Smooth muscle cell (in vitro differentiated cells): ENCODE results near the gene UQCRC1. TPM values are rescaled to one million over a fixed set of nuclear protein-coding genes. Genes with fewer than 3 reads are reported as not detected.

ENCODE experiments used
- DNase-seq: peaks from one replicate; lab custom pipeline; 2025; ENCODE audit not compliant: unreplicated experiment; lab: John Stamatoyannopoulos, UW
- H2AFZ ChIP-seq: fragments of 200-600 bp; sonication (generic); 2 replicates; pipeline ENCODE4 v1.6.0; 2016; ENCODE audit warnings: antibody characterized with exemption, low read depth, mild to moderate bottlenecking
- H3F3A ChIP-seq: fragments of 200-600 bp; sonication (generic); 2 replicates; pipeline ENCODE4 v1.6.0; 2017; ENCODE audit warnings: antibody characterized with exemption, low read depth
- H3K27ac ChIP-seq: fragments of 200-600 bp; sonication (generic); 2 replicates; pipeline ENCODE4 v1.5.1; 2016; ENCODE audit warnings: low read depth, mild to moderate bottlenecking
- H3K27me3 ChIP-seq: fragments of 200-600 bp; sonication (generic); 2 replicates; pipeline ENCODE4 v1.6.1; 2016; ENCODE audit warnings: low read depth, mild to moderate bottlenecking
- H3K36me3 ChIP-seq: fragments of 200-600 bp; sonication (generic); 2 replicates; pipeline ENCODE4 v1.5.1; 2016; ENCODE audit warnings: low read depth
- H3K4me1 ChIP-seq: fragments of 200-600 bp; sonication (generic); 2 replicates; pipeline ENCODE4 v1.5.1; 2016; ENCODE audit warnings: low read depth
- H3K4me2 ChIP-seq: fragments of 200-600 bp; sonication (generic); 2 replicates; pipeline ENCODE4 v1.6.0; 2016; ENCODE audit warnings: mild to moderate bottlenecking
- H3K4me3 ChIP-seq: fragments of 200-600 bp; sonication (generic); 2 replicates; pipeline ENCODE4 v1.5.1; 2016; ENCODE audit warnings: mild to moderate bottlenecking
- H3K79me2 ChIP-seq: fragments of 200-600 bp; sonication (generic); 2 replicates; pipeline ENCODE4 v1.6.0; 2016; ENCODE audit warnings: low read depth, mild to moderate bottlenecking
- H3K9ac ChIP-seq: fragments of 200-600 bp; sonication (generic); 2 replicates; pipeline ENCODE4 v1.6.0; 2016; ENCODE audit warnings: low read depth
- H3K9me3 ChIP-seq: fragments of 200-600 bp; sonication (generic); replicated peaks from 2 replicates; pipeline ENCODE4 v1.5.1; 2016; ENCODE audit warnings: low read depth
- H4K20me1 ChIP-seq: fragments of 200-600 bp; sonication (generic); 2 replicates; pipeline ENCODE4 v1.6.0; 2016; ENCODE audit warnings: low read depth
- CTCF ChIP-seq: fragments of 200-600 bp; sonication (generic); IDR thresholded peaks from 2 replicates; pipeline ENCODE4 v1.5.1; 2017; ENCODE audit warnings: borderline replicate concordance, mild to moderate bottlenecking, antibody characterized with exemption; ENCODE audit not compliant: insufficient read depth, poor library complexity, severe bottlenecking
- WGBS: methylation state at CpG from one replicate; pipeline ENCODE4 v1.1.7; 2016; ENCODE audit warnings: low lambda C conversion rate; 5-methylcytosine and 5-hydroxymethylcytosine counted together
- polyA plus RNA-seq: library from polyadenylated mRNA; unstranded; fragments of >200 nt; fragmentation: Nextera tagmentation; extraction: Ambion mirVana; gene quantifications from 2 replicates; pipeline ENCODE4 v1.2.1, GENCODE V29; 2016
- total RNA-seq: library from RNA; depleted of rRNA; stranded (reverse); fragments of >200 nt; gene quantifications from 2 replicates; pipeline ENCODE4 v1.2.3, GENCODE V29; 2014

UQCRC1 gene
- total and polyA plus RNA-seq, 2 experiments from 2014 or later = 206 to 425 TPM

DNA sequence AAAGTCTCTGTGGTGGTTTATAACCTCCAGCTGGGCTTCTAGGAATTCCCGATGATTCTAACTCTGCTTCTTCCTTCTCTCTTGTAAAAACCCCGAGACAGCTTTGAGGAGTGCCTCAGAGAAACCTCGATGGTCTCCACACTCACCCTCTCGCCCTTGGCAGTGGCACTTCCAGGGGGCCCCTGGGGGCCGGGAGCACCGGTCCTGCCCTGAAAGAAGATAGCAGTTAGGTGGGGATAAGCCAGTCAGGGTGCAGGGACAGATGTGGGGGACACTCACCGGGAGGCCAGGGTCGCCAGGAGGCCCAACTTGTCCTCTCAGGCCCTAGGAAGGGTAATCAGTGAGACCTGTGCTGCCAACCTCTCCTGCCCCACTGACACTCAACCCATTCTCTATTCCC lies 24.0 kb downstream of the UQCRC1 start:
- no peak overlapping the region for H3K27ac ChIP-seq
- H4K20me1 ChIP-seq = peaks cover 55% of the 10 kb centered on the region
- H3K27me3 ChIP-seq = no peaks in the 10 kb centered on the region
- DNase-seq = no peak
- 100% methylated on average over 8 of the region's 8 CpGs for WGBS
- no peaks in the 10 kb centered on the region for H3K79me2 ChIP-seq
- no peak overlapping the region for H3K4me3 ChIP-seq
- no peak overlapping the region for H3K9ac ChIP-seq
- H3K36me3 ChIP-seq = no peaks in the 10 kb centered on the region
- H3K4me2 ChIP-seq = no peak overlapping the region
- H2AFZ ChIP-seq = no peak overlapping the region
- no peaks in the 10 kb centered on the region for H3K9me3 ChIP-seq
- H3F3A ChIP-seq = no peaks in the 10 kb centered on the region
- H3K4me1 ChIP-seq = no peaks in the 10 kb centered on the region
- no peak for TF ChIP-seq CTCF

- Histone ChIP-seq H3K36me3 (no peaks in the 10 kb centered on the region), H3K27ac (no peak overlapping the region), H3K9ac (no peak overlapping the region), H3F3A (no peaks in the 10 kb centered on the region), H3K4me2 (no peak overlapping the region), H3K27me3 (no peaks in the 10 kb centered on the region), H4K20me1 (peaks cover 49% of the 10 kb centered on the region), H3K4me3 (no peak overlapping the region), H3K9me3 (no peaks in the 10 kb centered on the region), H3K4me1 (no peaks in the 10 kb centered on the region), H2AFZ (no peak overlapping the region), H3K79me2 (no peaks in the 10 kb centered on the region)
- WGBS = over 99% methylated on average over 7 of the region's 9 CpGs
- no peak for DNase-seq
- no peak for TF ChIP-seq CTCF
These were observed 24.6 kb downstream of the UQCRC1 start for GRCh38 chr3:48584836-48585235.

- WGBS = 91% methylated on average over 14 of the region's 14 CpGs
- DNase-seq = no peak
- Histone ChIP-seq H3K27me3 (no peaks in the 10 kb centered on the region), H3F3A (no peaks in the 10 kb centered on the region), H3K9ac (no peak overlapping the region), H3K9me3 (no peaks in the 10 kb centered on the region), H3K4me1 (no peaks in the 10 kb centered on the region), H3K4me2 (no peak overlapping the region), H3K36me3 (peaks cover 3% of the 10 kb centered on the region), H3K4me3 (no peak overlapping the region), H3K27ac (no peak overlapping the region), H4K20me1 (peaks cover 29% of the 10 kb centered on the region), H3K79me2 (no peaks in the 10 kb centered on the region), H2AFZ (no peak overlapping the region)
- no peak for TF ChIP-seq CTCF
These were observed 27.6 kb downstream of the UQCRC1 start for GRCh38 chr3:48581621-48582481.

- 94% methylated on average over 4 of the region's 4 CpGs for WGBS
- Histone ChIP-seq H3F3A (no peaks in the 10 kb centered on the region), H3K36me3 (peaks cover 3% of the 10 kb centered on the region), H3K9ac (no peak overlapping the region), H3K9me3 (no peaks in the 10 kb centered on the region), H3K4me3 (no peak overlapping the region), H2AFZ (no peak overlapping the region), H3K4me2 (no peak overlapping the region), H3K27me3 (no peaks in the 10 kb centered on the region), H4K20me1 (no peaks in the 10 kb centered on the region), H3K4me1 (no peaks in the 10 kb centered on the region), H3K79me2 (no peaks in the 10 kb centered on the region), H3K27ac (no peak overlapping the region)
- DNase-seq = no peak
- no peak for TF ChIP-seq CTCF
These were observed 32.8 kb downstream of the UQCRC1 start for GRCh38 chr3:48576647-48577046.
